Measurements from ENCODE around the gene HHAT.

The HHAT gene

GRCh38 chr1:210325026-210325670 is 3.6 kb upstream of the HHAT start:
- no peak for TF ChIP-seq CTCF (IDR thresholded peaks at IDR 0.05; ENCODE audit: insufficient read depth, low read depth, low read length, missing control alignments)
- H3K4me3 ChIP-seq (ENCODE audit: low read depth, low read length) = no peak overlapping the region
- DNase-seq (ENCODE audit: low read depth) = no peak

- DNase-seq (ENCODE audit: low read depth) = no peak
- TF ChIP-seq CTCF (IDR thresholded peaks at IDR 0.05; ENCODE audit: insufficient read depth, low read depth, low read length, missing control alignments) = no peak
Measured at GRCh38 chr1:210328032-210328745, 513 bp upstream of the HHAT start.

GRCh38 chr1:210330279-210330866 is 1.7 kb downstream of the HHAT start:
- no peak for DNase-seq (ENCODE audit: low read depth)
- H3K4me3 ChIP-seq (ENCODE audit: low read depth, low read length) = no peak overlapping the region
- TF ChIP-seq CTCF (IDR thresholded peaks at IDR 0.05; ENCODE audit: insufficient read depth, low read depth, low read length, missing control alignments) = no peak

More at GRCh38 chr1:210328032-210328745, 513 bp upstream of the HHAT start:
- peak overlapping the region; percentile 77 for H3K4me3 ChIP-seq (ENCODE audit: low read depth, low read length)

- no peak overlapping the region for H3K4me3 ChIP-seq (ENCODE audit: low read depth, low read length)
- no peak for DNase-seq (ENCODE audit: low read depth)
- no peak for TF ChIP-seq CTCF (IDR thresholded peaks at IDR 0.05; ENCODE audit: insufficient read depth, low read depth, low read length, missing control alignments)
Measured at GRCh38 chr1:210332233-210332632, 3.5 kb downstream of the HHAT start.

GRCh38 chr1:210332719-210333398 is 4.2 kb downstream of the HHAT start:
- no peak for TF ChIP-seq CTCF (IDR thresholded peaks at IDR 0.05; ENCODE audit: insufficient read depth, low read depth, low read length, missing control alignments)
- peak; percentile 91 for DNase-seq (ENCODE audit: low read depth)
- no peak overlapping the region for H3K4me3 ChIP-seq (ENCODE audit: low read depth, low read length)

- no peak for DNase-seq (ENCODE audit: low read depth)
- no peak for TF ChIP-seq CTCF (IDR thresholded peaks at IDR 0.05; ENCODE audit: insufficient read depth, low read depth, low read length, missing control alignments)
- no peak overlapping the region for H3K4me3 ChIP-seq (ENCODE audit: low read depth, low read length)
Measured at GRCh38 chr1:210335001-210335400, 6.3 kb downstream of the HHAT start.

All from GM12865 (cell line).